Measurements from ENCODE around the gene RELN.

The RELN gene

DNA sequence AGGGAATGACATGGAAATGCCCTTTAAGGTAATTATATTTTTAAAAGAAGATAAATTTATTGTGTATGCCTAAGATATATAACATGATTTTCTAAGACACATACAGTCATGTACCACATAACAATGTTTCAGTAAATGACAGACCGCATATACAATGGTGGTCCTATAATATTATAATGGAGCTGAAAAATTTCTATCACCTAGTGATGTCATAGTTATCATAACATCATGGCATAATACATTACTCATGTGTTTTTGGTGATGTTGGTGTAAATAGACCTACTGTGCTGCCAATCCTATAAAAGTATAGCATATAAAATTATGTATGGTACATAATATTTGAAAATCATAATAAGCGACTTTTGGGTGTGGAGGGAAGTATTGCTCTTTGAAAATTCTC is 306.1 kb downstream of the RELN start:
- DNase-seq (ENCODE audit: low read depth), result no peak

DNA sequence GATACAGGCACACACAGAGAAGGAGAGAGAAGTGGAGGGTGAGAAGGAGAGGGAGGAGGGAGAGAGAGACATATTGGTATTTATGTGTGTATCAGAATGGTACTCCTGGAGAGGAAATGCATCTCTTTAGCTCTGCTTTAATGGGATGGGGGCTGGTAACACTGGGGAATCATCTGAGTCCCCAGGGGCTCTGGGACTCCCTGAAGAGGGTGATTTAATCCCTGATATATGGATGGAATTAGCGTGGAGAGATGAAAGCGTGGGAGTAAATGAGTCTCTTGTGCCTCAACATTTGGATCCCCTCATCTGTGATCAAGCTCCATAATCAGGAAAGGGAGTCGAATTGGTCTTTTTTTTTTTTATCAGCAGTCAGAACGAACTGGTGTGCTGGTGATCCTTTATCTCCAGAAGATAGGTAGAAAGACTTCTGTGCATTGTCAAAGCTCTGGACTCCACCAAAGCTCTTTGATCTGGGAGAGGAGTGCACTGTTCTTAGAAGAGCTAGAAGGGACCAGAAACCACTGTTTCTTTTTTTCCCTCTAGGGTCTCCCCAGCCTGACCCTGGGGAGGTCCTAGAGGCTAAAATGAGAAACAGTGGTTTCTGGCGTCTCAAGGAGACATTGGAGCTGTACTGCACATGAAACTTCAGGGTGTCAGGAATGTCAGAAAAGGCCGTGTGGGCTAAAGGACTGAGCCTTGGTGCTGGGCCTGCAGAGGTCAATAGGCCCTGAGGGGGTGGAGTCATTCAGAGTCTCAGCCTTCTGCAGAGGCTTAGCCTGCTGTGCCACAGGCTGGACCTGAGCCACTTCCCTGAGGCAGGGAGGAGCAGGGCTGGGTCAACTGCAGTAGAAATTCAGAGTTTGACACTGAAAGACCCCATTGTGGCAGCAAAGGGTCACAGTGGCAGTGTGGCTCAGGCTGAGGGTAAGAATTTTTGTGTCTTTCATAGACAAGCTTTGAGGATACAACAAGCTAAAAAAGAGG is 309.0 kb downstream of the RELN start:
- no peak for DNase-seq (ENCODE audit: low read depth)

DNA sequence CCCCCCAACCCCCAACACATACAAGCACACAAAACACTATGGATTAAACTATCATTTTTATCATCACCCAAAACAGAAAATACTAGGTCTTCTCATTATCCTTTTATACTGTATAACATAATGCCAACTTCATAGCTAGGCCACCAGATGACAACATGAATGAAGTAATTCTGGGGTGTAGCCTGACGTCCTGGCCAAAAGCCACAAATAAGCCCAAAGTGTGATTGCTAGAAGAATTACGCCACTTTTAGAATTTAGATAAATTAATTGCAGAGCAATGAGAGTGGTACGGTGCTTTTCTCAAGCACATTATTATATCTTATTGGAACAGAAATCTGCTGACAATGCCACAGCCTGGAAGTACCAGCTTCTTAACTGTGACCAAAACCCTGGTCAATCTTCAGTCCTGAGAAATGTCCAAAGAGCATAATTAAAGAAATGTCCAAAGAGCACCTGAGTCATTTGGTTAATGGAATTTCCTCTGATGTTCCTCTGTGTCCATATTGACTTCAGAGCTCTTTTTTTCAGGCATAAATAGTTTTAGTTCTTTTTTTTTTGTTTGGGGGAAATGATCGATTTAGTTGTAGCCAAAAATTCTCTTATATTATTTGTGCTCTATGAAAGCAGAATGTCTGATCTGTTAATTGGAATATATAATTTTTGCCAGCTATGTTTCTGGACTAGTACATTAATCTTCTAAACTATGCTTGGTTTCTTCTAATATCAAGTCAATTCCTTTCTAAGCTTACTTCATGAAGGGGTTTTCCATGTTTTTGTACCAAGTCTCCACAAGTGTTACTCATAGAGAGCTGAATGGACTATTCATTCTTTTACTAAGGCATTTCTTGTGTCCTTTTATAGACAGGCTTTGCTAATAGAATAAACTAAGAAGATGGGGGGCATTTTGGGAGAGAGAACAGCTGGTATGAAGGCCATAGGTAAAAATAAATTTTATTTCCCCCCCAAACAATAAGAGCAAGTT is 310.0 kb downstream of the RELN start:
- no peak for DNase-seq (ENCODE audit: low read depth)

DNA sequence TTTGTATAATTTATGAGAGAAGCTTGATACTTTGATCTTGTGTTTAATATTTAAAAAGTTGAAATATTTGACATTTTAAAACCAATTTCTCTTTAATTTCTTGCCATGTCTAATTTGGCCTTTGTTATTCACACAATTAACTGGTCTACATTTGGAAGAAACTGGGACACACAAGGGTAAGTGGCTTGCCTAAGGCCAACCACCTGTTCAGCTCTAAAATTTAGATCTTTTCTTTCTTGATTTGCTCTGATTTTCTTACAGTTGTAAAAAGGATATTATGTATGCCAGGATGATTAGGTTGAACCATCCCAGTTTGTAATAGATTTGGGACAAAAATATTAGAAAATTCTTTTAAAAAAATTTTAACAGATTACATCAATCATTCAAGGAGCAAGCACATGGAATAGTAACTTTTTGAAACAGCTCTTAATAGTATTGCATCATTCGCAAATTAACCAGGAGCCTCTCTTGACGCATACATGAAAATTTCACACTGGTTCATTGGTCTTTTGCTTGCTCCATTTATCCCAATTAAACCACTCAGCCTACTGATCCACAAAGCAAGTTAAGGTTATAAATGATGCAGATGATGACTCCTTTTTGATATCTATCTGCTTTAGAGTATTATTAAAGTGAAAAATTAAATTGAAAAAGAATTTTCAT is 321.0 kb downstream of the RELN start:
- DNase-seq (ENCODE audit: low read depth), result no peak

DNA sequence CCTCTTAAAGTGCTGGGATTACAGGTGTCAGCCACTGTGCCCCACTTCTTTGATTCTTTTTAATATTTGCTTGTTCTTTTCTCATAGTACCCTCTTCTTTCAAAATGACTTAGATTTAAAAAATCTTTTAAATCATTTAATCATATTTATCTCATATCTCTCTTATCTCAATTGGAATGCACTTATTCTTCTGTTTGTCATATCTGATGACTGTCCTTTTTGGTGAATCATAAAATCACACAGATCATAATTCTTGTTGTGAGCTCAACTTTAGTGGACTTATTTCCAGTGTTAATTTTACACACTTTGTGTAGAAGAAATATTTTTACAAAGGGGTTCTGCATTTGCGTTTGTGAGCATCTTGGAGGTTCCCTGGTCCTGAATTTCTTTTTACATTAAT is 323.1 kb downstream of the RELN start:
- no peak for DNase-seq (ENCODE audit: low read depth)

DNA sequence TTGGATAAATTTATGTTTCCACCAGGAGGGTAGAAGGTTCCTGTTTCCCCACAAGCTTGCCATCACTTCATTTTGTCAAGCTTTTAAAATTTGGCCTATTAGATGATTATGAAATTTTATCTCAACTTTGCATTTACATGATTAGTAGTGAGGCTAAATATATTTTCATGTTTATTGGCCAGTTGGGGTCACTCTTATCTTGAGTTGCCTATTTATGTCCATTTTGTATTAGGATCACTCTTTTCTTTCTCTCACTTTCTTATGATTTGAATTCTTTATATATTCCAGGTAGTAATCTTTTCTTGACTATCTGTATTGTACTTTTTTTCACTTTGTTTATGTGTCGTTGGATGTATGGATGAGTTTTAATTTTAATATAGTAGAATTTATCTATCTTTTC is 324.9 kb downstream of the RELN start:
- no peak for DNase-seq (ENCODE audit: low read depth)

DNA sequence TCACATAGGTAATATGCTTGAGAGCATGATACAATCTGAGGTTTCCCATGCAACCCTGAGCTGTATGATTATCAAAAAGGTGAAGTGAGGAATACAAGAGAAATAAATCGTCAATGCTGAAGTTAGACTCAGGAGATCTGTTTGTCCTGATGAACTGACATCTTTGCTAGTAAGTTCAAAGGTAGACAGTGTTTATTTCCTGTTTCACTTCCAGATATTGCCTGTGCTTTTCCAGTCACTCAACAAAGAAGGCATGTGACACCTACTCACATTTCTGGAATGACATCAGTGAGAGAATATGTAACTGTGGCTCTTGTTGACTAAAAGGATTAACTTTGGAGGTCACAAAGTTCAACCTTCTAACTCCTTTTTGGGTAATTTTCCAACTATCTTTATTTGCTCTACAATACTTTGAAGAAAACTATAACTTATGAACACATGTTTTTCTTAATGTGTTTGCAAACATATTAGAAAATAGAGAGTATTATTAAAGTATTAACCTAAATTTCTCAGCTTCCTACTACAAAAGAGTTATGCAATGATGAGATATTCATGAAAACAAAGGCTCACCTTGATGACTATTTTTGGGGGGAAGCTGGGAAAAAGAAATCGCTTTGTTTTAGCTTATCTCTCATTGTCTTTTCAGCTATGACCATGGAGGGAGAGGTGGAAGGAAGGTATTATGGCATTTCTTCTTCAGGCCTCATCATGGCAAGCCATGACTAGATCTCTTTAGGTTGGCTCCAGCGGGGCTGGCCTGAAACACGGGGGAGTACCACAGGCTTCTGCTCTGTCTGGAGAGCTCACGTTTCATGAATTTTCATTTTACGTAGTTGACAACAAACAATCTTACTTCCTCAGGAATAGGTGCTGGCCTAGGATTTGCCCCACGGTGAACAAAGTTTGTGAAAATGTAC is 328.7 kb downstream of the RELN start:
- DNase-seq (ENCODE audit: low read depth), result no peak

DNA sequence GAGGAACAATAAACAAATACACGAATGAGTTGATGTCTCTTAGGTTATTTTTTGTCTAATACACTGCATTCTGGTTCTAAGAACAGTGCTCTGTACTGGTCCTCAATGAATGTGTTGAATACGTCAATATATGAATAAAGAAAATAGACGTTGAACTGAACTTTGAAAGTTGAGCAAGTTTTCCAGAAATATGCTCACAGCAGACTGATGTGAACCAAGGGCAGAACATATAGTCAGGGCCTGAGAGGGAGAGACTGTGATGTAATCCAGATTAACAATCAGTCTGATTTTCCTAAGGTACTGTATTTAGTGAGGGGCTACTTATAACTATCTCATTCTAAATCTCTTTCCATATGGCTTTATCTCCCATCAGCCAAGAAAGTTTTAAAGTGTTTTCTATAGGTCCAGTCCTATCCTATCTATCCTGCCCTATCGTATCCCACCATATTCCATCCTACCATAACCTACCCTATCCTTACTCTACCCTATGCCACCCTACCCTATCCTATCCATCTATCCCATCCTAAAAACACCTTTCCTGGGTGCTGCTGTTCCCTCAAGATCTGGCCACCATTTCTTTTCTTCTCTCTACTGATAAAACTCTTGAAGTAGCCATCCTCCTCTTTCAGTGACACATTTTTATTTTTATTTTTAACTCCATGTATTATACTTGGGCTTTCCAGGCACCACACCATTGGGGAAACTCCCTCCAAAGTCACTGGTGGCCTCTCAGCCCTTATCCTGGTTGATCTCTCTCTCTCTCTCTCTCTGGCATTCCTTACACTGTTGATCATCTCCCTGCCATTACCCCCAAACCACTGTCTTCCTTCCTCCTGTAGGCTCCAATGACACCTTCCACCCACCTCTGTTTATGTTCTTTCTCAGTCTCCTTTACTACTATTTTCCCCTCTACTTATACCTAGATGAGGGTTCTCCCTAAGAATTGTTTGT is 331.1 kb downstream of the RELN start:
- DNase-seq (ENCODE audit: low read depth), result no peak

DNA sequence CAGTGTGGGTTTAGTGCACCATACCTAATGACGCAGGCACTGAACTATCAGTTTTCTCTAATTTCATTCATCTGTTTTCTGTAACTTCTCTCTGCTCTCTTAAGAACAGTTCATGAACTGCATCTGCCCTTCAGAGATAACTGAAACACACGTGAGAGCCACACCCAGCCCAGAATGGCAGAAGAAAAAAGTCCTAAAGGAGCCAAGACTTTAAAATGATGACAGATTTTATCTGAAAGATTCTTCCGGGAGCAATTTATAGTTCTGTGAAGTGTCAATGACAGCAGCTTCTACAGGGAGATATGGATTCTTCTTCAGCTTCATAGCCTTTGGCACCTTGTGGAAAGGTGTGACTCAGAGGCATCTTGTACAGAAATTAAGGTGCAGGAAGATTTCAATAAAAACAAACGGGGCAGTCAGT is 332.0 kb downstream of the RELN start:
- DNase-seq (ENCODE audit: low read depth), result no peak

DNA sequence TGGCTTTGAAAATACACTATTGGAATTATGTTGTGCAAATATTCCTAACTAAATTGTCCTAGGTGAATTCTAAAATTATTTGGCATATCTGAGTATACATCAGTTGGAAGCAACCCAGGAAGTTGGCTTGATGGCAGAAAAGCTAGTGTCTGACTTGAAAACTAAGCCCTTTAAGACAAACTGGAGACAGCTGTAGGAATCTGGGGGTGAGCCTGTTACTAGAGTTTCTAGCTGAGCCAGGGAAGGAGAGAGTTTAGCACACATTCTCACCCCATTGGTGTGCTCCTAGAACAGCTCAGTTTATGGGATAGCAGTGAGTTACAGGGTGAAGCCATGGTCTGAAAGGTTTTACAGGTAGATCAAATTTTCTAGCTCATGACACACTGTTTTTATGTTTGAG is 333.2 kb downstream of the RELN start:
- DNase-seq (ENCODE audit: low read depth), result no peak

DNA sequence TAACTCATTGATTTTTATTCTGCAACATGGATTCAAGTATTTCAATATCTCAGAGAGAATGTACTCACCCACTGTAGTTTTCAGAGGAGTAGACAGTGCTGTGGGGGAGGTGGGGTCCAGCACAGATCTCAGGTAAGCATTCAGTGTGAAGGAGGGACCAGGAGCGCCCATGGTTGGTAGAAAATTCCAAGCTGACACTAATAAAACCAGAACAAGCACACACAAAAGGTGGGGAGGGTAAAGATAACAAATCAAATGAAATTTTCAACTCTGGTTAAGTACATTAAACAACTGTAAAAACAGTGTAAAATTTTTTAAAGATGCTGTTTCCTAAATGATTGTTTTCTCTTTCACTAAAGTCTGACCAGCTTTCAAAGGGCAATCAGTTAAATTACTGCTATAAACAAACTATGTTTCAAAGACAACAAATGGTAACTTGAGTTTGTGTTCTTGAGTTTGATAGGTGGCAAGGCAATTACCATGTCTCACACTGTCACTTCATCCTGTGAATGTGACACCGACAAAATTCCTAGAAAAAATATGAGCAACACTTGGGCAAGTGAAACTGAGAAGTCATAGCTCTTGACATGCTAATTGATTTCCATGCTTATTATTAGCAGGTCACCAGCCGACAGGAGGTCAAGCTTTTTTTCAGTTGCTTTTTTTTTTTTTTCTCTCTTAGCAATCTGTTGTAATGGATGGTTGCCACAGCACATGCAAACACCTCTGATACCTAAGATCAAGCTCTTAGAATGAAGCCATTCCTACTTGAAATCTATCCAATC is 337.7 kb downstream of the RELN start:
- DNase-seq (ENCODE audit: low read depth), result no peak

DNA sequence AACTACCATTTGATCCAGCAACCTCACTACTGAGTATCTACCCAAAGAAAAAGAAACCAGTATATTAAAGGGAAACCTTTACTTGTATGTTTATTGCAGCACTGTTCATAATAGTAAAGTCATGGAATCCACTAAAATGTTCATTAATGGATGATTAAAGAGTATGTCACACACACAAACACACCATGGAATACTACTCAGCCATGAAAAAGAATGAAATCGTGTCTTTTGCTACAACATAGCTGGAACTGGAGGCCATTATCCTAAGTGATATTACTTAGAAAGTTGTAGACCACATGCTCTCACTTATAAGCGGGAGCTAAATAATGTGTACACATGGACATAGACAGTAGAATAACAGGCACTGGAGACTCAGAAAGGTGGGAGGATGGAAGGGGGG is 340.4 kb downstream of the RELN start:
- DNase-seq (ENCODE audit: low read depth), result no peak

DNA sequence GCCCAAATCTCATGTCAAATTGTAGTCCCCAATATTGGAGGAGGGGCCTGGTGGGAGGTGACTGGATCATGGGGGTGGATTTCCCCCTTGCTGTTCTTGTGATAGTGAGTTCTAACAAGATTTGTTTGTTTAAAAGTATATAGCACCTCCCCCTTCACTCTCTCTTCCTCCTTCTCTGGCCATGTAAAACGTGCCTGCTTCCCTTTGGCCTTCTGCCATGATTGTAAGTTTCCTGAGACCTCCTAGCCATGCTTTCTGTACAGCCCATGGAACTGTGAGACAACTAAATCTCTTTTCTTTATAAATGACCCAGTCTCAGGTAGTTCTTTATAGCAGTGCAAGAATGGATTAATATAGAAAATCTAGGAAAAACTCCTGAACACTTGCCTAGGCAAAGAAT is 341.3 kb downstream of the RELN start:
- no peak for DNase-seq (ENCODE audit: low read depth)

DNA sequence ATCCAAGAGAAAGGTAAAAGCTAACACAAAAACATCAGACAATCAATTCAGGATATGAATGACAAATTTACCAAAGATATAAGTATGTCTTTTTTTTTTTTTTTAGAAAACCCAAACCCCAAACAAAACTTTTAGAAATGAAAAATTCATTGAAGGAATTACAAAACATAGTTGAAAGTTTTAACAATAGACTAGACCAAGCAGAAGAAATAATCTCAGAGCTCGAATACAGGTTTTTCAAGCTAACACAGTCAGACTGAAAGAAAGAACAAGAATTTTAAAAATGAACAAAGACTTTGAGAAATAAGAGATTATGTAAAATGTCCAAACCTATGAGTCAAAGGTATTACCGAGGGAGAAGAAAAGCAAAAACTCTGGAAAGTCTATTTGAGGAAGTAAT is 345.1 kb downstream of the RELN start:
- DNase-seq (ENCODE audit: low read depth), result no peak

DNA sequence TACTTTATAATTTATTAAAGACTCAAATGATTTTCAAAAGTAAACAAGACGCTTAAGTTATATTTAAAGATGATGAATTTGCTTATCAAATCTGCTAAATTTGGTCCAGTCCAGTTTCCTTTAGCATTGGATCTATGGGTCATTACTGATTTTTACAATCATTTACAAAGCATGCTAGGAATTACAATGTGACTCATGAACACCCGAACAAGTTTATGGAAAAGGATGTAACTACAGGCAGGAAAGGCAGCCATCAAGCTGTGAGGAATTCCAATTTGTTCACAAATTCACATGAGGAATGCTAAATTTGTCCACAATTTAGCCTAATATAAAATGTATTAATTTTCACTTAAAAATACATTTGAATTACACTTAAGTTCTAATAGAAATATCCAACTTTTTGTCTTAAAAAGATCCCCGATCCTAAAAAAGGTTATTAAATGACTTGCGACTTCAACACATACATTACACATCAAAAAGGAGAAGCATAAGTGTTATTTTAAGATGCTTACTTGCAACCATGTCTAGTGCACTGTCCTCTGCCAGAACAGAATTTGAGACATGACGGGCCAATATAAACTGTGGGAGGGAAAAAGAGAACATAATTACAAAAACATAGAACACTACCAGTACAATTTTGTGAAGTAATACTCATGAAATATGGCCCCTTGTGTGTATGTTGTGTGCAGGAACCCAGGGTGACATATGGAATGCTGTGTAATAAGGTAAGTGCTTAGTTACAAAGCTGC is 349.3 kb downstream of the RELN start:
- no peak for DNase-seq (ENCODE audit: low read depth)

DNA sequence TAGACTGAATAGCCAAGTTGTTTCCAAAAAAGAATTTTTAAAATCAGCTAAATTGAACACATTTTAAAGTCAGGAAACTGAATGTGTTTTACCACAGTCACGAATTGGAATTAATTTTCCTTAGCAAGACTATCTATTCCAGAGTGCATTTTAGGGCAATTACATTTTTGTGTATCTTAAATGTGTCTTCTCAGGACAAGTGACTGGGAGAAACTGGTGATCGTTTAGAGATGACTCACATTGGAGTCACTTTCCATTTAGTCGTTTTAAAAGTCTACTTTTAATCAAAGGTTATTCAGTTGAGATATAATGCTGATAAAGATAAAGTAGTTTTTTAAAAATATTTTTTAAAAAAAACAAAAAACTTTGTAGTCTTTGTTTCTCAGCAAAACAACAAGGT is 351.7 kb downstream of the RELN start:
- no peak for DNase-seq (ENCODE audit: low read depth)

DNA sequence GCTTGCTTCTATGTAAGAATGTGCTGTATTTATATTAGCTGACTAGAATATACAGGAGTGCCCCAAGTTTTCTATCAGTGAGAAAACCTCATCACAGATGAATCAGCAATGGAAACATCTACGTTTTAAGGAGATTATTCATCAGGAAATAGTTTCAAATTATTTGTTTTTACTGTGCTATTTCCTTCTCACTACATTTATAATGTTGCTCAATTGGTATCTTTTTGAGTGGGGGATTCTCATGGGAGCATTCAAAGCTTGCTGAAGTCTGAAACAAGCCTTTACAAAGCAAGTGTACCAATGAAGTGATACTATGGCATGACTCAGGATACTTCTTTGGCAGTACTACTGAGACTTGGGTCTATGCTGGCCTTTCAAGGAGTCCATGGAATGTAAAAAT is 352.4 kb downstream of the RELN start:
- no peak for DNase-seq (ENCODE audit: low read depth)

DNA sequence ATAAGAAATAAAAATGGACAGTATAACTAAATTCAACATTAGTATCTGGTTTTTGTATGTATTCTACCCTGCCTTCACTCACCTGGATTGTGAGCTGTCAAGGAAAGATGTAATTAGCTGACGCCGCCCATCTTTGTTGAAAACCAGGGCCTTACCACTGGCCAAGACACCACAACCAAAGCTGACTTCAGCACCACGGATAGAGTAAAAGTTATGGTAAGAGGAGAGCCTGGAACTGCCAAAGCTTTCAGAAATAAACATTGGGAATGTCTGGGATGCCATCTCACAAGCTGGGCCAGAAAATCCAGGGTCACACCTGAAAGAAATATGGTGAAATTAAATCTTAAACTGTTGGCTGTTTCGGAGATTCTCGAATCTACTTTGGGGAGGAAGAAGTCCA is 353.3 kb downstream of the RELN start:
- DNase-seq (ENCODE audit: low read depth), result no peak
